PC-3 (cell line): ENCODE results near the gene LRBA. TPM values are rescaled to one million over a fixed set of nuclear protein-coding genes. Genes with fewer than 3 reads are reported as not detected.

Source experiments
- ATAC-seq: fragments of 200-7000 bp; cut with Tn5 transposase; 2 replicates; pipeline ENCODE4 v1.9.1; 2020; ENCODE audit warnings: mild to moderate bottlenecking, moderate library complexity
- BruUV-seq: library from RNA; stranded (reverse); fragments of 400-500 nt; replicated peaks from 2 replicates; lab custom pipeline; 2021; lab: Mats Ljungman, UMichigan
- CTCF ChIA-PET: fragments of 300-600 bp; sonication (Branson Sonifier 250); formaldehyde crosslinking; loops from one replicate; lab custom pipeline; 2022; ENCODE audit warnings: antibody characterized with exemption; lab: Charles Lee
- POLR2A ChIA-PET: fragments of 300-600 bp; sonication (Branson Sonifier 250); formaldehyde crosslinking; loops from one replicate; lab custom pipeline; 2022; ENCODE audit warnings: antibody characterized with exemption; ENCODE audit not compliant: unreplicated experiment; lab: Charles Lee
- DNase-seq: peaks from one replicate; pipeline ENCODE4 v3.0.0-alpha.2; 2015
- H2AFZ ChIP-seq: fragments of 300-600 bp; sonication (generic); 2 replicates; pipeline ENCODE4 v1.6.0; 2016; ENCODE audit warnings: antibody characterized with exemption, low read length
- H3F3A ChIP-seq: fragments of 300-600 bp; sonication (generic); one replicate; pipeline ENCODE4 v1.6.0; 2017; ENCODE audit warnings: antibody characterized with exemption, low read length, control low read depth, mild to moderate bottlenecking; ENCODE audit not compliant: unreplicated experiment
- H3K27ac ChIP-seq: fragments of 300-600 bp; sonication (generic); 2 replicates; pipeline ENCODE4 v1.5.1; 2016; ENCODE audit warnings: mild to moderate bottlenecking, low read length
- H3K27me3 ChIP-seq: fragments of 300-600 bp; sonication (generic); 2 replicates; pipeline ENCODE4 v1.6.1; 2016; ENCODE audit warnings: low read length, mixed read lengths
- H3K36me3 ChIP-seq: fragments of 300-600 bp; sonication (generic); 2 replicates; pipeline ENCODE4 v1.6.1; 2016; ENCODE audit warnings: low read depth, mixed run types, low read length, mixed read lengths
- H3K4me1 ChIP-seq: fragments of 300-600 bp; sonication (generic); 2 replicates; pipeline ENCODE4 v1.5.1; 2016; ENCODE audit warnings: low read length; ENCODE audit not compliant: insufficient read depth
- H3K4me2 ChIP-seq: fragments of 300-600 bp; sonication (generic); 2 replicates; pipeline ENCODE4 v1.6.0; 2016; ENCODE audit warnings: low read length
- H3K4me3 ChIP-seq: fragments of 300-600 bp; sonication (generic); 2 replicates; pipeline ENCODE4 v1.5.1; 2016; ENCODE audit warnings: mild to moderate bottlenecking, low read length, mixed read lengths
- H3K79me2 ChIP-seq: fragments of 300-600 bp; sonication (generic); 2 replicates; pipeline ENCODE4 v1.6.1; 2017; ENCODE audit warnings: low read length, mixed read lengths
- H3K9ac ChIP-seq: fragments of 300-600 bp; sonication (generic); 2 replicates; pipeline ENCODE4 v1.6.0; 2016; ENCODE audit warnings: mild to moderate bottlenecking, low read length
- H3K9me2 ChIP-seq: fragments of 300-600 bp; sonication (generic); replicated peaks from 2 replicates; pipeline ENCODE4 v1.6.1; 2016; ENCODE audit warnings: mixed run types, low read length, mixed read lengths
- H3K9me3 ChIP-seq: fragments of 300-600 bp; sonication (generic); 2 replicates; pipeline ENCODE4 v1.6.1; 2016; ENCODE audit warnings: low read length, mixed read lengths
- H4K20me1 ChIP-seq: fragments of 300-600 bp; sonication (generic); 2 replicates; pipeline ENCODE4 v1.6.1; 2016; ENCODE audit warnings: low read length, mixed read lengths
- EZH2 ChIP-seq: fragments of 300-600 bp; sonication (generic); IDR thresholded peaks from one replicate; pipeline ENCODE4 v1.6.1; 2017; ENCODE audit warnings: antibody characterized with exemption, mild to moderate bottlenecking, low read length; ENCODE audit not compliant: unreplicated experiment
- EZH2phosphoT487 ChIP-seq: fragments of 300-600 bp; sonication (generic); IDR thresholded peaks from 2 replicates; pipeline ENCODE4 v1.6.1; 2018; ENCODE audit warnings: mild to moderate bottlenecking, antibody characterized with exemption, low read length, borderline replicate concordance
- intact Hi-C: fragments of 100-400 bp; cut with micrococcal nuclease; formaldehyde crosslinking; loops from 2 replicates; pipeline ENCODE4 v1.9.0; 2023
- total RNA-seq: library from RNA; depleted of rRNA; stranded (reverse); fragments of >200 nt; gene quantifications from 2 replicates; pipeline ENCODE4 v1.2.3, GENCODE V29; 2014
- TF ChIP-seq, protein P1 (sequence below): fragments of 300-600 bp; sonication (generic); conservative IDR thresholded peaks from 2 replicates; pipeline ENCODE4 v1.5.1; 2017; ENCODE audit warnings: antibody characterized with exemption, low read depth, mild to moderate bottlenecking, low read length

Gene LRBA
- total RNA-seq, 1 experiment from 2014 or later: 40.8 TPM

DNA sequence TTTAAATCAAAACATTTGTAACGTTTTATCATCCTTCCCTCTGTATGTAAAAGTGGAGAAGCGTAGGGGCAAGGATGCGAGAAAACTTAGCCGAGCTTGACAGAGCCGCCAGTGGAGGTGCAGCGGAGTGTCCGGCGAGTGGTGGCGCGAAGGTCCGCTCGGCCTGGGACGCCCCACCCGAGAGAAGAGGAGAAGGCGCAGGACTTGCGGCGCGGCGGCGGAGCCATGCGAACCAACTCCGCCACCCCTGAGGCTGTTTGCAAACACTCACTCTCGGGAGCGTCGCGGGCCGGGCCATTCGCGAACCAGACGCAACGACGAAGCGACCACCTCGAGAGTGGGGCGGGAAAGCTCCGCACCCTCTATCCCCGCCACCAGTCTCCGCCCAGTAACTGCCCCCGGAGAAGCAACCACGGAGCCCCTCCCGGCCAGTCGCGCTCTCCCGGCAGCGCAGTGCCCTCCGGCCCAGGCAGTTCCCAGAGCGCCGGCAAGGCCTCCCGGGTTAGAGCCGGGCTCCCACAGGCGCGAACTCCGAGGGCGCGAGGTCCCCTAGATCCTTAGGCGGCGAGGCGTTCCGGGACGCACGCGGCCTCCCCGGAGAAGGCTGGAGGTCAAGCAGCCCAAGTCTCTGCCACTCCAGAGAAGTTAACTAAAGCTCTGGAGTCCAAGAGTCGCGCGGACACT lies 435.4 kb downstream of the LRBA start:
- intact Hi-C loops: no loop called here
- no peak overlapping the region for H3K4me2 ChIP-seq

GRCh38 chr4:150578745-150579501 lies 436.2 kb downstream of the LRBA start:
- Histone ChIP-seq H3K9me2 (no peaks in the 10 kb centered on the region), H4K20me1 (no peaks in the 10 kb centered on the region), H3K4me2 (no peak overlapping the region), H3K27me3 (no peaks in the 10 kb centered on the region), H3F3A (no peaks in the 10 kb centered on the region), H3K36me3 (no peaks in the 10 kb centered on the region), H3K4me1 (peaks cover 4% of the 10 kb centered on the region; the same call in 1 of the 2 replicates), H3K27ac (no peak overlapping the region), H3K4me3 (no peak overlapping the region), H2AFZ (no peak overlapping the region), H3K9me3 (no peaks in the 10 kb centered on the region), H3K79me2 (no peaks in the 10 kb centered on the region), H3K9ac (no peak overlapping the region)
- no peak for TF ChIP-seq EZH2
- TF ChIP-seq, protein P1, sequence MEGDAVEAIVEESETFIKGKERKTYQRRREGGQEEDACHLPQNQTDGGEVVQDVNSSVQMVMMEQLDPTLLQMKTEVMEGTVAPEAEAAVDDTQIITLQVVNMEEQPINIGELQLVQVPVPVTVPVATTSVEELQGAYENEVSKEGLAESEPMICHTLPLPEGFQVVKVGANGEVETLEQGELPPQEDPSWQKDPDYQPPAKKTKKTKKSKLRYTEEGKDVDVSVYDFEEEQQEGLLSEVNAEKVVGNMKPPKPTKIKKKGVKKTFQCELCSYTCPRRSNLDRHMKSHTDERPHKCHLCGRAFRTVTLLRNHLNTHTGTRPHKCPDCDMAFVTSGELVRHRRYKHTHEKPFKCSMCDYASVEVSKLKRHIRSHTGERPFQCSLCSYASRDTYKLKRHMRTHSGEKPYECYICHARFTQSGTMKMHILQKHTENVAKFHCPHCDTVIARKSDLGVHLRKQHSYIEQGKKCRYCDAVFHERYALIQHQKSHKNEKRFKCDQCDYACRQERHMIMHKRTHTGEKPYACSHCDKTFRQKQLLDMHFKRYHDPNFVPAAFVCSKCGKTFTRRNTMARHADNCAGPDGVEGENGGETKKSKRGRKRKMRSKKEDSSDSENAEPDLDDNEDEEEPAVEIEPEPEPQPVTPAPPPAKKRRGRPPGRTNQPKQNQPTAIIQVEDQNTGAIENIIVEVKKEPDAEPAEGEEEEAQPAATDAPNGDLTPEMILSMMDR: no peak
- no TSS peak for BruUV-seq
- intact Hi-C loops: no loop called here
- ATAC-seq (no peak), DNase-seq (no peak)
- ChIA-PET POLR2A (interaction anchor here (0.6 kb wide), 1 partner anchor 264 kb away, joined by 3 read pairs; no protein-coding TSS in a partner anchor), CTCF (no interaction called here)

More for the DNA sequence above, 435.4 kb downstream of the LRBA start:
- TF ChIP-seq EZH2: no peak
- TF ChIP-seq EZH2phosphoT487: no peak
- TF ChIP-seq, protein P1: no peak
- no peak overlapping the region for H3K4me3 ChIP-seq
- POLR2A ChIA-PET: interaction anchor here (0.6 to 0.7 kb wide), 2 partner anchors 265 to 275 kb away, joined by 3 to 4 read pairs; no protein-coding TSS in a partner anchor
- H3K4me1 ChIP-seq: no peaks in the 10 kb centered on the region
- H3K27ac ChIP-seq: no peak overlapping the region
- DNase-seq (no peak), ATAC-seq (no peak)
- H3K36me3 ChIP-seq: no peaks in the 10 kb centered on the region
- CTCF ChIA-PET: no interaction called here
- no peaks in the 10 kb centered on the region for H3K79me2 ChIP-seq
- H3K9ac ChIP-seq: no peak overlapping the region
- no peaks in the 10 kb centered on the region for H4K20me1 ChIP-seq
- BruUV-seq: no TSS peak
- H3K9me2 ChIP-seq: no peaks in the 10 kb centered on the region
- H3F3A ChIP-seq: no peaks in the 10 kb centered on the region
- H3K27me3 ChIP-seq: no peaks in the 10 kb centered on the region
- H2AFZ ChIP-seq: no peak overlapping the region
- no peaks in the 10 kb centered on the region for H3K9me3 ChIP-seq

GRCh38 chr4:150577796-150578195 lies 437.3 kb downstream of the LRBA start:
- intact Hi-C loops: no loop called here
- no peaks in the 10 kb centered on the region for H3K9me3 ChIP-seq
- no peaks in the 10 kb centered on the region for H3K36me3 ChIP-seq
- H3K4me2 ChIP-seq: no peak overlapping the region
- no peaks in the 10 kb centered on the region for H3K27me3 ChIP-seq
- no peaks in the 10 kb centered on the region for H3K9me2 ChIP-seq
- POLR2A ChIA-PET: no interaction called here
- no peak overlapping the region for H2AFZ ChIP-seq
- TF ChIP-seq, protein P1: no peak
- TF ChIP-seq EZH2 (no peak), EZH2phosphoT487 (no peak)
- H3F3A ChIP-seq: no peaks in the 10 kb centered on the region
- peaks cover 13% of the 10 kb centered on the region; the same call in 1 of the 2 replicates for H3K4me1 ChIP-seq
- no peak overlapping the region for H3K4me3 ChIP-seq
- H4K20me1 ChIP-seq: no peaks in the 10 kb centered on the region
- BruUV-seq: no TSS peak
- H3K79me2 ChIP-seq: no peaks in the 10 kb centered on the region
- DNase-seq (no peak), ATAC-seq (no peak)
- no peak overlapping the region for H3K9ac ChIP-seq
- H3K27ac ChIP-seq: no peak overlapping the region
- CTCF ChIA-PET: no interaction called here
